GM12801 (cell line): ENCODE results near the gene TGOLN2.

Source experiments
- TF ChIP-seq, protein P1 (sequence below): IDR thresholded peaks from one replicate; pipeline ENCODE4 v1.5.1; 2011; ENCODE audit warnings: control low read depth; ENCODE audit not compliant: insufficient read length; ENCODE audit errors: extremely low read depth

Gene TGOLN2

DNA sequence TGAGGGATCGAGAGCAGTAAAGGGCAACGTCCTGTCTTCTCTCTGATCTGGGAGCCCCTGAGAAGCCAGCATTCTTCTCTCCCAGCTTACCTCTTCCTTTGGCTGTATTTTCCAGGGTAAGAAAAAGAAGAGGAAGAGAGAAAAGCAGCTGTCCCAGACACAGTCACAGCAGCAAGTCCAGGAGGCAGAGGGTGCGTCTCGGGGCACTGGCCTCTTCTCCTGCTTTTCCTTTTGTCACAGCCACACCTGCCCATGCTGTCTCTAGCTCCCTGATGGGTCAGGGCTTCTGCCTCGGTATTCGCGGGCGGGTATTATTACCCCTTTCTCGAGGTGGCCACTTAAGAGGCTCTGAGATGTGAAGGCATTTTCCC lies 20.3 kb downstream of the TGOLN2 start:
- TF ChIP-seq, protein P1, sequence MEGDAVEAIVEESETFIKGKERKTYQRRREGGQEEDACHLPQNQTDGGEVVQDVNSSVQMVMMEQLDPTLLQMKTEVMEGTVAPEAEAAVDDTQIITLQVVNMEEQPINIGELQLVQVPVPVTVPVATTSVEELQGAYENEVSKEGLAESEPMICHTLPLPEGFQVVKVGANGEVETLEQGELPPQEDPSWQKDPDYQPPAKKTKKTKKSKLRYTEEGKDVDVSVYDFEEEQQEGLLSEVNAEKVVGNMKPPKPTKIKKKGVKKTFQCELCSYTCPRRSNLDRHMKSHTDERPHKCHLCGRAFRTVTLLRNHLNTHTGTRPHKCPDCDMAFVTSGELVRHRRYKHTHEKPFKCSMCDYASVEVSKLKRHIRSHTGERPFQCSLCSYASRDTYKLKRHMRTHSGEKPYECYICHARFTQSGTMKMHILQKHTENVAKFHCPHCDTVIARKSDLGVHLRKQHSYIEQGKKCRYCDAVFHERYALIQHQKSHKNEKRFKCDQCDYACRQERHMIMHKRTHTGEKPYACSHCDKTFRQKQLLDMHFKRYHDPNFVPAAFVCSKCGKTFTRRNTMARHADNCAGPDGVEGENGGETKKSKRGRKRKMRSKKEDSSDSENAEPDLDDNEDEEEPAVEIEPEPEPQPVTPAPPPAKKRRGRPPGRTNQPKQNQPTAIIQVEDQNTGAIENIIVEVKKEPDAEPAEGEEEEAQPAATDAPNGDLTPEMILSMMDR: no peak

DNA sequence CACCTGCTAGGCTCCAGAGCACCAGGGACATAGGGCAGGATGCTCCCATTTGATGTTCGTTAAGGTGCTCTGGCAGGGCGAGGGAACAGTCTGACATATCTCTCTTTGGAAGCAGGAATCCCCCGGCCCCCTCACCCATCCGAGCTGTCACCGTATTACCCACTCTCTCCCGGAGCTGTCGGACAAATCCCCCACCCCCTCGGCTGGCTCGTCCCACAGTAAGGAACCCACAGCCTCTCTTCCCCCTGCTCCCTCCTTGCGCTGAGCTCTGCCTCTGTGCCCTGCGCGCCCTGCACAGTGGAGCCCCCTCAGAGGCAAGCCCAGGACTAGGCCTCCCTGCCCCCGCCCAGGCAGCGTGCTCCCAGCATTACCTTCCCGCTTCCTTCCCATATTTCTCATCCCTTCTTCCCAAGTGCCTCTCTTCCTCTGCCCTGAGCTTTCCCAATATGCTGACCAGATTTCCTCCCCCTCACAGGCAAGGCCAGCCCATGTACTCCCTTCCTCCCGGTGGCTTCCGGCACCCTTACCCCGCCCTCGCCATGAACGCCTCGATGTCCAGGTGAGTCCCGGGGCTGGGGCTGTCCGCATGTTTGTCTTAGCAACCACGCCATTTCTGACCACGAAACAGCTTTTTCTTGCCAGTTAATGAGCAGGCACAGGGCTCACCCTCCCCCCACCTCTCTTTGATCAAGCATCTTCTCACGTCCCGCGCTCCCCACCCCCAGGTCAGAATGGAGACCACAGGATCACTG lies 23.8 kb downstream of the TGOLN2 start:
- TF ChIP-seq, protein P1: no peak

DNA sequence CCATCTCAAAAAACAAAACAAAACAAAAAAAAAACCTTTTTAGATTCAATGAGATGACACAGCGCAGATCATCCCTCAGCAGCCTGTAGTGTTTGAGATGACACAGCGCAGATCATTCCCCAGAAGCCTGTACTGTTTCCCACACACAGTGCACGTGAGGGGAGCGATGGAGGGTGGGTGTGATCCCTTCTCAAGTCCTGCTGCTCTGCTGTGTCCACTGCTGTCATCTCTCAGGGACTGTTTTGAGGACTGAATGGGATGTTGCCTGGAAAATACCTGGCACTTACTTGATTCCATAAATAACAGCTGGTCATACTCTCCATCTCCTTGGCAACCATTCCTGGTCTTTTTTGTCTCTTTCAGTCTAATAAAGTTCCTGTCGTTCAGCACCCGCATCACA lies 25.7 kb downstream of the TGOLN2 start:
- TF ChIP-seq, protein P1: no peak

GRCh38 chr2:85291425-85292023 lies 36.3 kb downstream of the TGOLN2 start:
- TF ChIP-seq, protein P1: no peak

- TF ChIP-seq, protein P1: no peak
Observed at GRCh38 chr2:85288244-85288725, 39.5 kb downstream of the TGOLN2 start.

DNA sequence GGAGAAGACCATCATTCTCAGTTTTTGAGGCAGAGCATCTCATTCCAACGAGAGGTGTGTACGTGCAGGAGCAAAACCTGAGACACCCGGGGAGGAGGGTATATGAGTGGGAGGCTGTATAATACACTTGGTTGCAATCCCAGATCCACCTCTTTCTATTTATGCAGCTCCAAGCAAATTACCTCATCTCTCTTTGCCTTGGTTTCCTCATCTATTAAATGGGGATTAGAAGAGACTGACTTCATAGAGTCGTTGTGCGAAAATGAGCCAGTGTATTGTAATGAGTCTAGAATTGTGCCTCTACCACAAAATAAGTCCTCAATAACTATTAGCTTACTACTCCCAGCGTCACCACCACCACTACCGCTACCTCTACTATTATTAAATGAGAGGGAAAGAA lies 40.1 kb downstream of the TGOLN2 start:
- TF ChIP-seq, protein P1: no peak

DNA sequence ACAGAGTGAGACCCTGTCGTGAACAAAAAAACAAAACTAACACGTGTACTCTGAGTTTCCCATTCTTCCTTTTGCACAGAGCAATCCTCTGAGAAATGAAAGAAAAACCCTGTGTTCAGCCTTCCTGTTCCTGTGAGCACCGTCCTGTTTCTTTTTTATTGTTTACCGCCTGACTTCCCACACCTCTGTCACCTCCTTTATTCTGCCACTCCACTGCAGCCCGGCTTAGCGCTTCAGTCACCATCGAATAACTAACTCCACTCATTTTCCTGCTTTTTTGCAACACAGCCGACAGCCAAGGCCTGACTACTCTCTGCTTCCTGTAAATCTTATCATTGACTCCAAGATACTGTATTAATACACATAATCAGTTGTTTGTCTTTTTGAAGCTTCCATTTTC lies 40.9 kb downstream of the TGOLN2 start:
- TF ChIP-seq, protein P1: no peak
